ENCODE measurements around the gene DCAF7.

The DCAF7 gene

GRCh38 chr17:63517825-63518534, 32.3 kb upstream of the DCAF7 start:
- no peak for TF ChIP-seq CTCF (IDR thresholded peaks at IDR 0.05; ENCODE audit: low read depth, low read length)
- no peak overlapping the region for H3K4me3 ChIP-seq (ENCODE audit: low read depth, low read length)

- no peak overlapping the region for H3K4me3 ChIP-seq (ENCODE audit: low read depth, low read length)
- TF ChIP-seq CTCF (IDR thresholded peaks at IDR 0.05; ENCODE audit: low read depth, low read length), result no peak
Measured at GRCh38 chr17:63519116-63519881, 31.0 kb upstream of the DCAF7 start.

- no peak overlapping the region for H3K4me3 ChIP-seq (ENCODE audit: low read depth, low read length)
- no peak for TF ChIP-seq CTCF (IDR thresholded peaks at IDR 0.05; ENCODE audit: low read depth, low read length)
Measured at GRCh38 chr17:63519972-63520882, 30.1 kb upstream of the DCAF7 start.

- no peak within 1 kb of the TSS for H3K4me3 ChIP-seq (ENCODE audit: low read depth, low read length)
- TF ChIP-seq CTCF (IDR thresholded peaks at IDR 0.05; ENCODE audit: low read depth, low read length), result no peak
Measured at GRCh38 chr17:63523253-63523855, 26.9 kb upstream of the DCAF7 start, which contains the start of gene KCNH6. KCNH6 (plus strand) TSS chr17:63523358; CDS start chr17:63523414, 56 bp downstream.

- no peak overlapping the region for H3K4me3 ChIP-seq (ENCODE audit: low read depth, low read length)
- no peak for TF ChIP-seq CTCF (IDR thresholded peaks at IDR 0.05; ENCODE audit: low read depth, low read length)
Measured at GRCh38 chr17:63524051-63524450, 26.2 kb upstream of the DCAF7 start.

- no peak overlapping the region for H3K4me3 ChIP-seq (ENCODE audit: low read depth, low read length)
- no peak for TF ChIP-seq CTCF (IDR thresholded peaks at IDR 0.05; ENCODE audit: low read depth, low read length)
Measured at GRCh38 chr17:63525190-63525946, 24.9 kb upstream of the DCAF7 start.

Data from WI38 (cell line).